CD14-positive monocyte (primary cell): ENCODE measurements around the gene CYB561D2. TPM values are rescaled to one million over a fixed set of nuclear protein-coding genes. Genes with fewer than 3 reads are reported as not detected.

ENCODE experiments used
- DNase-seq, 3 donors: peaks; one replicate each; pipeline ENCODE4 v3.0.0-alpha.2; 2011 to 2022
- H2AFZ ChIP-seq: 2 replicates; pipeline ENCODE4 v1.6.0; 2012; ENCODE audit warnings: mild to moderate bottlenecking, low read depth, low read length, inconsistent platforms; ENCODE audit not compliant: insufficient read depth, poor library complexity, severe bottlenecking
- H3K27ac ChIP-seq, 2 donors: 1 replicate in 1 of 2; 2 replicates in 1 of 2; pipeline ENCODE4 v1.5.1; 2012 to 2013; ENCODE audit warnings: low read length in 2 of 2, control low read depth in 1 of 2, inconsistent platforms in 1 of 2, low read depth in 1 of 2, mild to moderate bottlenecking in 1 of 2
- H3K27me3 ChIP-seq, 2 donors: one replicate each; pipeline versions ENCODE4 v1.6.0 to v1.6.1; 2011 to 2013; ENCODE audit warnings: low read length in 2 of 2; ENCODE audit not compliant: control insufficient read depth in 2 of 2, insufficient read depth in 2 of 2
- H3K36me3 ChIP-seq, 2 donors: replicated peaks in 1 of 2; 1 replicate in 1 of 2; 2 replicates in 1 of 2; pipeline versions ENCODE4 v1.5.1 to v1.6.1; 2012 to 2013; ENCODE audit warnings: low read length in 2 of 2, control low read depth in 1 of 2, inconsistent platforms in 1 of 2, mild to moderate bottlenecking in 1 of 2; ENCODE audit not compliant: insufficient read depth in 2 of 2, control insufficient read depth in 1 of 2
- H3K4me1 ChIP-seq, 2 donors: 1 replicate in 1 of 2; 2 replicates in 1 of 2; pipeline versions ENCODE4 v1.5.1 to v1.6.1; 2012 to 2013; ENCODE audit warnings: low read length in 2 of 2, control low read depth in 1 of 2, inconsistent platforms in 1 of 2, mild to moderate bottlenecking in 1 of 2, moderate library complexity in 1 of 2; ENCODE audit not compliant: insufficient read depth in 2 of 2, control insufficient read depth in 1 of 2
- H3K4me2 ChIP-seq: replicated peaks from 2 replicates; pipeline ENCODE3; 2012; ENCODE audit warnings: low read length, moderate library complexity, mild to moderate bottlenecking; ENCODE audit not compliant: poor library complexity, severe bottlenecking; ENCODE audit errors: extremely low read depth
- H3K4me3 ChIP-seq, 3 experiments: fragments of 200-600 bp in 1 of 3; sonication (generic) in 1 of 3; replicated peaks in 1 of 3; 1 replicate in 2 of 3; 2 replicates in 1 of 3; pipeline ENCODE4 v1.5.1; 2011 to 2013; ENCODE audit warnings: low read length in 3 of 3, mild to moderate bottlenecking in 3 of 3, control low read depth in 2 of 3, low read depth in 2 of 3, inconsistent platforms in 1 of 3, moderate library complexity in 1 of 3
- H3K79me2 ChIP-seq: 2 replicates; pipeline ENCODE4 v1.6.0; 2012; ENCODE audit warnings: mild to moderate bottlenecking, control low read depth, inconsistent platforms, low read length, moderate library complexity; ENCODE audit not compliant: insufficient read depth
- H3K9ac ChIP-seq: 2 replicates; pipeline ENCODE4 v1.6.0; 2017; ENCODE audit warnings: low read length, mild to moderate bottlenecking; ENCODE audit not compliant: insufficient read depth, poor library complexity, severe bottlenecking
- H3K9me3 ChIP-seq, 2 donors: replicated peaks in 1 of 2; 1 replicate in 1 of 2; 2 replicates in 1 of 2; pipeline versions ENCODE4 v1.5.1 to v1.6.1; 2012 to 2013; ENCODE audit warnings: low read length in 2 of 2, control low read depth in 1 of 2; ENCODE audit not compliant: control insufficient read depth in 1 of 2, insufficient read depth in 1 of 2
- H4K20me1 ChIP-seq: 2 replicates; pipeline ENCODE4 v1.6.0; 2012; ENCODE audit warnings: mild to moderate bottlenecking, low read length, control low read depth, moderate library complexity; ENCODE audit not compliant: insufficient read depth
- H3K27ac Mint-ChIP-seq, 7 donors: one replicate each; pipeline ENCODE4 v1.8.0; 2020; ENCODE audit warnings: mild to moderate bottlenecking in 7 of 7, mixed read lengths in 7 of 7, moderate library complexity in 6 of 7, inconsistent platforms in 2 of 7
- H3K27me3 Mint-ChIP-seq, 3 donors: one replicate each; pipeline ENCODE4 v1.8.0; 2021 to 2022; ENCODE audit warnings: low read depth in 3 of 3, mild to moderate bottlenecking in 3 of 3, mixed read lengths in 3 of 3, moderate library complexity in 3 of 3, inconsistent platforms in 1 of 3
- H3K36me3 Mint-ChIP-seq, 2 donors: one replicate each; pipeline ENCODE4 v1.8.0; 2020; ENCODE audit warnings: mixed read lengths in 2 of 2, inconsistent platforms in 1 of 2, mild to moderate bottlenecking in 1 of 2
- H3K4me1 Mint-ChIP-seq: one replicate; pipeline ENCODE4 v1.8.0; 2020; ENCODE audit warnings: mild to moderate bottlenecking, mixed read lengths
- H3K4me3 Mint-ChIP-seq, 2 donors: one replicate each; pipeline ENCODE4 v1.8.0; 2020; ENCODE audit warnings: mild to moderate bottlenecking in 2 of 2, mixed read lengths in 2 of 2, moderate library complexity in 1 of 2
- H3K9me3 Mint-ChIP-seq, 7 donors: one replicate each; pipeline ENCODE4 v1.8.0; 2020 to 2022; ENCODE audit warnings: mixed read lengths in 7 of 7, mild to moderate bottlenecking in 6 of 7, moderate library complexity in 6 of 7, inconsistent platforms in 2 of 7
- CTCF ChIP-seq: fragments of 200-600 bp; IDR thresholded peaks from one replicate; pipeline ENCODE4 v1.8.0; 2022; ENCODE audit warnings: antibody characterized with exemption, mild to moderate bottlenecking
- WGBS: methylation state at CpG from one replicate; pipeline ENCODE4 v1.1.5; 2013; ENCODE audit warnings: missing lambda C conversion rate; ENCODE audit not compliant: insufficient coverage; 5-methylcytosine and 5-hydroxymethylcytosine counted together
- intact Hi-C, 2 donors: fragments of 100-400 bp; cut with micrococcal nuclease; formaldehyde crosslinking; loops; one replicate each; pipeline versions ENCODE4 v1.15.0 to v1.15.1; 2023
- polyA plus RNA-seq, 3 donors: library from polyadenylated mRNA; depleted of rRNA in 1 of 3; unstranded in 2 of 3; stranded (reverse) in 1 of 3; fragments of 300-500 nt in 2 of 3; fragments of >200 nt in 1 of 3; fragmentation: Illumina TruSeq in 2 of 3; gene quantifications; 1 replicate in 2 of 3; 2 replicates in 1 of 3; pipeline ENCODE4 v1.2.3, GENCODE V29; 2012 to 2021

The CYB561D2 gene
- polyA plus RNA-seq, 3 donors = 78.9 to 94.0 (median 82.5) TPM

DNA sequence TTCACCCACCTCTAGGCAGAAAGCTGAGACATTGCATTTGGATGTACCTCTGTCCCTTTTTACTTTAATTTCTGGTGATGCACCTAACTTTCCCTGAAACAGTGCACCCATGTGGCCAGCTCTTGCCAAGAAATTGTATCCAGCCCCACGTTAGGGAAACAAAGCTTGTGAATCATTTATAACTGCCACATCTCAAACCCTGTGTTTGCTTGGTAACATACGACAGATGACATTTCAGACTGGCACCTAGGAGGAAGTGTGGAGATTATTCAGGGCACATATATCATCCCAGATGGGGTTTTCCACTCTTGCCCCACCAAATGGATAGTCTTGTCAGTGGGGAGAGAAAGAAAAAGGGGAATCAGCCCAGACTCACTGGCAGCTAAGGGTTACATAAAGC, 2.1 kb downstream of the CYB561D2 start:
- Mint-ChIP-seq H3K4me3 (no peak overlapping the region), H3K27me3 (no peaks in the 10 kb centered on the region), H3K4me1 (peaks cover 63% of the 10 kb centered on the region), H3K27ac (peak overlapping the region in 4 of 7 donors; percentile 9 to 95 (median 26)), H3K9me3 (no peaks in the 10 kb centered on the region), H3K36me3 (peaks cover 34 to 55% of the 10 kb centered on the region in 2 donors)
- H3K4me3 ChIP-seq = no peak overlapping the region
- no peak for TF ChIP-seq CTCF
- H3K9ac ChIP-seq = no peak overlapping the region
- intact Hi-C loops = loop anchor here (5.0 to 10.0 kb wide), 3 partner anchors 260 to 1042 kb away; partner anchors contain the start of genes CISH (in 1 of the 2), MON1A (in 1 of the 2) and RBM15B (in 1 of the 2)
- H3K79me2 ChIP-seq = peaks cover 81% of the 10 kb centered on the region
- no peaks in the 10 kb centered on the region for H3K27me3 ChIP-seq
- 0% methylated on average over 1 of the region's 2 CpGs for WGBS
- peaks cover 53 to 66% of the 10 kb centered on the region in 2 donors for H3K36me3 ChIP-seq
- H3K4me2 ChIP-seq = no peak overlapping the region
- H4K20me1 ChIP-seq = peaks cover 74% of the 10 kb centered on the region
- H2AFZ ChIP-seq = no peak overlapping the region
- H3K9me3 ChIP-seq = no peaks in the 10 kb centered on the region
- peak; percentile 45 to 89 (median 55) for DNase-seq
- peaks cover 45 to 60% of the 10 kb centered on the region in 2 donors for H3K4me1 ChIP-seq
- peak overlapping the region in 1 of 2 donors; percentile 44 for H3K27ac ChIP-seq

DNA sequence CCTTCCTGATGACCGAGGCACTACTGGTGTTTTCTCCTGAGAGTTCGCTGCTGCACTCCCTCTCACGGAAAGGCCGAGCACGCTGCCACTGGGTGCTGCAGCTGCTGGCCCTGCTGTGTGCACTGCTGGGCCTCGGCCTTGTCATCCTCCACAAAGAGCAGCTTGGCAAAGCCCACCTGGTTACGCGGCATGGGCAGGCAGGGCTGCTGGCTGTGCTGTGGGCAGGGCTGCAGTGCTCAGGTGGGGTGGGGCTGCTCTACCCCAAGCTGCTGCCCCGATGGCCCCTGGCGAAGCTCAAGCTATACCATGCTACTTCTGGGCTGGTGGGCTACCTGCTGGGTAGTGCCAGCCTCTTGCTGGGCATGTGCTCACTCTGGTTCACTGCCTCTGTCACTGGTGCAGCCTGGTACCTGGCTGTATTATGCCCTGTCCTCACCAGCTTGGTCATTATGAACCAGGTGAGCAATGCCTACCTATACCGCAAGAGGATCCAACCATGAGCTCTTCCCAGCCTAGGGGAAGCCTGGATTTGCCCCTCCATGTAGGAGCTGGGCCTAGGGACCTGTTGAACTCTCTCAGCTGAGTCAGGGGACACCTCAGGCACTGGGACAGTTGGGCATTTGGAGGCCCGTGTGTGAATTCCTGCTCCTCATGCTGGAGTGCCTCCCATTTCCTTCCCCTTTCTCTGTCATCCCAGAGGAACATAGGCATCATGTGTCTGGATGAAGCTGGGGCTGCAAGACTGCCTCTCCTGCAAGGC, 2.8 kb downstream of the CYB561D2 start:
- H3K27me3 ChIP-seq = no peaks in the 10 kb centered on the region
- intact Hi-C loops = loop anchor here (5.0 to 10.0 kb wide), 3 partner anchors 259 to 1041 kb away; partner anchors contain the start of genes CISH (in 1 of the 2), MON1A (in 1 of the 2) and RBM15B (in 1 of the 2)
- peaks cover 75% of the 10 kb centered on the region for H4K20me1 ChIP-seq
- no peak overlapping the region for H3K4me3 ChIP-seq
- peaks cover 0 to 1% (median 0%) of the 10 kb centered on the region in 3 donors for H3K27me3 Mint-ChIP-seq
- H3K4me1 ChIP-seq = peaks cover 52 to 66% of the 10 kb centered on the region in 2 donors
- peak overlapping the region in 6 of 7 donors; percentile 9 to 71 (median 26) for H3K27ac Mint-ChIP-seq
- peaks cover 67% of the 10 kb centered on the region for H3K4me1 Mint-ChIP-seq
- H3K4me3 Mint-ChIP-seq = peak overlapping the region in 1 of 2 donors; percentile 43
- peak overlapping the region; percentile 28 to 44 for H3K27ac ChIP-seq
- H2AFZ ChIP-seq = no peak overlapping the region
- no peaks in the 10 kb centered on the region for H3K9me3 ChIP-seq
- no peak for TF ChIP-seq CTCF
- DNase-seq = no peak
- no peak overlapping the region for H3K4me2 ChIP-seq
- 88% methylated on average over 10 of the region's 12 CpGs for WGBS
- no peak overlapping the region for H3K9ac ChIP-seq
- H3K9me3 Mint-ChIP-seq = no peaks in the 10 kb centered on the region
- H3K36me3 ChIP-seq = peaks cover 47 to 64% of the 10 kb centered on the region in 2 donors
- H3K36me3 Mint-ChIP-seq = peaks cover 33 to 54% of the 10 kb centered on the region in 2 donors
- peaks cover 85% of the 10 kb centered on the region for H3K79me2 ChIP-seq
